ENCODE results near the gene PTPRJ. TPM values are rescaled to one million over a fixed set of nuclear protein-coding genes. Genes with fewer than 3 reads are reported as not detected.

PTPRJ gene
- total and polyA plus RNA-seq, 2 of the 13 experiments (the other 11 are each of a cell fraction or from before 2014, with no cell fraction given) = 1.0 to 1.2 TPM

- FAIRE-seq = no peak
- Histone ChIP-seq H2AFZ (ENCODE audit: low read length) (no peak overlapping the region), H3K9me3 (ENCODE audit: low read length) (no peaks in the 10 kb centered on the region), H3K27me3 (ENCODE audit: control insufficient read depth in 1 of 2, insufficient read depth in 2 of 2, low read length in 2 of 2) (no peaks in the 10 kb centered on the region), H3K9ac (ENCODE audit: insufficient read depth, low read depth, low read length) (no peak overlapping the region), H3K4me3 (replicated peaks in 1 of 3; ENCODE audit: insufficient read depth in 1 of 3, low read depth in 2 of 3, low read length in 3 of 3) (no peak overlapping the region), H3K36me3 (replicated peaks in 1 of 2; ENCODE audit: control insufficient read depth in 1 of 2, insufficient read depth in 2 of 2, low read length in 2 of 2) (no peaks in the 10 kb centered on the region), H3K27ac (ENCODE audit: extremely low read length, insufficient read depth, low read length) (no peak overlapping the region), H3K4me2 (ENCODE audit: low read depth, low read length) (no peak overlapping the region), H3K4me1 (ENCODE audit: insufficient read depth, low read length) (no peaks in the 10 kb centered on the region), H4K20me1 (ENCODE audit: insufficient read depth, low read length) (no peaks in the 10 kb centered on the region), H3K79me2 (ENCODE audit: insufficient read depth, low read length) (no peaks in the 10 kb centered on the region)
- ChIA-PET CTCF (ENCODE audit: low intra/inter-chr PET ratio, low total read pairs) (no interaction called here), POLR2A (no interaction called here)
- intact Hi-C loops (cut with micrococcal nuclease; ENCODE audit: unreplicated experiment) = no loop called here
- 38% methylated on average over 1 of the region's 1 CpG for WGBS (ENCODE audit: low lambda C conversion rate)
- ATAC-seq = no peak
- in situ Hi-C loops (cut with HindIII; ENCODE audit: extremely low pct_ligation_motif_present, low pct_unique_long_range_greater_than_20kb) = no loop called here
- no peak for DNase-seq (ENCODE audit: low spot score)
- no peak for TF ChIP-seq ZNF446 (CRISPR knock-in tag; IDR thresholded peaks at IDR 0.05)
- TF ChIP-seq PHB2 (IDR thresholded peaks at IDR 0.05; ENCODE audit: partially characterized antibody) = no peak
- no peak for TF ChIP-seq KDM3A (CRISPR knock-in tag; IDR thresholded peaks at IDR 0.05; ENCODE audit: low read depth)
- TF ChIP-seq MBD4 (IDR thresholded peaks at IDR 0.05; ENCODE audit: borderline replicate concordance, low read length) = no peak
- no peak for TF ChIP-seq ZNF770 (CRISPR knock-in tag; IDR thresholded peaks at IDR 0.05)
- no peak for TF ChIP-seq ZNF331 (CRISPR knock-in tag; IDR thresholded peaks at IDR 0.05)
- TF ChIP-seq ZNF205 (CRISPR knock-in tag; IDR thresholded peaks at IDR 0.05) = no peak
- no peak for TF ChIP-seq ZBTB39 (CRISPR knock-in tag; IDR thresholded peaks at IDR 0.05)
- no peak for TF ChIP-seq ZNF747 (CRISPR knock-in tag; IDR thresholded peaks at IDR 0.05; ENCODE audit: borderline replicate concordance)
- TF ChIP-seq IKZF5 (CRISPR knock-in tag; IDR thresholded peaks at IDR 0.05) = no peak
- no peak for TF ChIP-seq ATF7-NPFF (CRISPR knock-in tag; IDR thresholded peaks at IDR 0.05; ENCODE audit: low read depth)
- TF ChIP-seq ZNF256 (CRISPR knock-in tag; conservative IDR thresholded peaks at IDR 0.05) = no peak
- BruUV-seq (replicated peaks) = no TSS peak
Measured at GRCh38 chr11:48036011-48036410, 55.7 kb downstream of the PTPRJ start.
